Measurements from ENCODE around the gene RNF20.
"Not testable (repeated sequence)": the region's sequence is repeated elsewhere in the genome, so short reads cannot be mapped to it uniquely, and the experiment has no call there.

Gene RNF20, protein sequence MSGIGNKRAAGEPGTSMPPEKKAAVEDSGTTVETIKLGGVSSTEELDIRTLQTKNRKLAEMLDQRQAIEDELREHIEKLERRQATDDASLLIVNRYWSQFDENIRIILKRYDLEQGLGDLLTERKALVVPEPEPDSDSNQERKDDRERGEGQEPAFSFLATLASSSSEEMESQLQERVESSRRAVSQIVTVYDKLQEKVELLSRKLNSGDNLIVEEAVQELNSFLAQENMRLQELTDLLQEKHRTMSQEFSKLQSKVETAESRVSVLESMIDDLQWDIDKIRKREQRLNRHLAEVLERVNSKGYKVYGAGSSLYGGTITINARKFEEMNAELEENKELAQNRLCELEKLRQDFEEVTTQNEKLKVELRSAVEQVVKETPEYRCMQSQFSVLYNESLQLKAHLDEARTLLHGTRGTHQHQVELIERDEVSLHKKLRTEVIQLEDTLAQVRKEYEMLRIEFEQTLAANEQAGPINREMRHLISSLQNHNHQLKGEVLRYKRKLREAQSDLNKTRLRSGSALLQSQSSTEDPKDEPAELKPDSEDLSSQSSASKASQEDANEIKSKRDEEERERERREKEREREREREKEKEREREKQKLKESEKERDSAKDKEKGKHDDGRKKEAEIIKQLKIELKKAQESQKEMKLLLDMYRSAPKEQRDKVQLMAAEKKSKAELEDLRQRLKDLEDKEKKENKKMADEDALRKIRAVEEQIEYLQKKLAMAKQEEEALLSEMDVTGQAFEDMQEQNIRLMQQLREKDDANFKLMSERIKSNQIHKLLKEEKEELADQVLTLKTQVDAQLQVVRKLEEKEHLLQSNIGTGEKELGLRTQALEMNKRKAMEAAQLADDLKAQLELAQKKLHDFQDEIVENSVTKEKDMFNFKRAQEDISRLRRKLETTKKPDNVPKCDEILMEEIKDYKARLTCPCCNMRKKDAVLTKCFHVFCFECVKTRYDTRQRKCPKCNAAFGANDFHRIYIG

DNA sequence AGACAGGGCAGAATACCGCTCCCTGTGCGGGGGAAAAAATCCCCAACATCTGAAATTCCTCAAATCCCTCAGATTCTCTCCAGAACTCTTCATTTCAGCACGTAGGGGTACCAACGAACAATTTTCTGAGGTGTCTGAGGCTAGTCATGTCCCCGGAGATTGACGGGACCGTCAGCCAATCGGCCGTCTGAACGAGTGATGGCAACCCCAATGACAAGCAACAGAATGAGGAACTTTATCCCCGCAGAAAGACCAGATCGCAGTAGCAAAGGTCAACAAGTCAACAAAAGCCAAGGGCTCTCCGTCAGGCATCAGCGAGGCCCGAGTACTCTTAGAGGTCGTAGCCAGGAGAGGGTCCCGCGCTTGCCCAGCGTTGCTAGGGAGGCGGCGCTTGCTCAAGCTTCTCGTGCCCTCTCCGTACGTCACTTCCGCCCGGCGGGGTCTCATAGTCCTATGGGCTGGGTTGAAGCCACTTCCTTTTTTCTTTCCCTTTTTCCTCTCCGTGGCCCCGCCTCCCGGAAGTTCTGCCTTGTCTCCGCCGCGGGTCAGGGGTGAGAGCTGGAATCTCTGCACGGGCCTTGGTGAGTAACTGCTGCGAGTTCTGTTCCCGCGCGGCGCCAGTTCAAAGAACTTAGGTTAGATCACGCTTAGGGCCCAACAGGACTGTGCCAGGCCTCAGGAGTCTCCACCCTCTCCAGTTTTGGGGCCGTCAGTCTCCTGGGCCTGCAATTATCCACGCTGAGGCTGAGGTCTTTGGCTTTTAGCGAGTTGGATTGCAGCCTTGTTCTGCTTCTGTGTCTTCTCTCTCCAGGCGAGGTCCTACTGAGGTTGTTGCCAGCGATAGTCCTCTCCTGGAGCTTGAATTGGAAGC, at the start of gene RNF20:
RNF20 (plus strand) TSS at position 520 of the 871 bp plus-strand sequence. CDS start 1,571 bp downstream, outside the sequence.
- DNase-seq (ENCODE audit: low read depth in 3 of 3) = peak; percentile 99

DNA sequence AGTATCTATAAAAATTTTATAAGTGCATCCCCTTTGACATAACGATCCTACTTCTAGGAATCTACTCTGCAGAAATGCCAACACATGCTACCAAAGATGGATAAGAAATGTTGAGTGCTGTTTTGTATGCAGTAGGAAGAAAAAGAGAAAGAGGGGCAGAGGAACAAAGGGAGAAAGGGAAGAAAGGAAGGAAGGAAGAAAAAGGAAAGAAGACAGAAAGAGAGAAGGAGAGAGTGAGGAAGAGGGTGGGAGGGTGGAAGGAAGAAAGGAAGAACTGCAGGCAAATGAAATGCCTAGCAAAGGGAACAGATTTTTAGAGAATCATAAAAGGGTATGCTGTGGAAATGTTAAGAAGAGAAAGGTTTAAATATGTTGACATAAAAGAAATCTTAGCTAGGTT, 49.6 kb upstream of the RNF20 start:
- DNase-seq (ENCODE audit: low read depth in 3 of 3) = no peak

DNA sequence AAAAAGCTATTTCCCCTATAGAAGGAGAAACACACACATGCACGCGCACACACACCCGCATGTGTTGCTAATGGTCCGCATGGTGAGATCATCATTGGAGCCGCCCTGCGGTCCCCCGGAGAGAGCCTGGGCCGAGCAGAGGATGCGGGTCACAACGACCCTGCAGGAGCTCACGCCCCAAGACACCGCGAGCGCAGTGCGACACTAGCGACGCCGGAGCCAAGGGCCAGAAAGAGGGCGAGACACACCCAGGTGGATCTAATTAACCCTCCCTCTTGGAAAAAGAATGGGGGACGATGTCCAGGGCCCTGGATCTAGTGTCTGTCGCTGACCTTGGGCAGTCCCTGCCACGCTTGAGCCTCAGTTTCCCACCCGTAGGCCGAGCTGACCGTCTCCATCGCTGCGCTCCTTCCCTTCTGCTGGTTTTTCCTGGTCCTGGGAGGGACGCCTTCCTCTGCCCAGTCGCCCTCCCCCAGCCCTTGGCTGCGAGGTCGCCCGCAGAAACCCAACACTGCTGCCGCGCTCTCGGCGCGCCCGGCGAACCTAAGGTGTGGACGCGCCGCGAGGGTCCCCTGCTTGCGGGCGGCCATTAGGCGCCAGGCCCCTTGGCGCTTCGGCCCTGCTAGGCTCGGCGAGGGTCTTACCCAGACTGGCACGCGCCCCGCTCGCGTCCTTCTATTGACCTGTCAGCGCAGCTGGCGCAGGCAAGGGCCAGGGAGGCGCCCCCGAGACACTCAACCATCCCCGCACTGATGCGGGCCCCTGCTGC, 47.5 kb upstream of the RNF20 start:
- DNase-seq (ENCODE audit: low read depth in 3 of 3) = no peak

DNA sequence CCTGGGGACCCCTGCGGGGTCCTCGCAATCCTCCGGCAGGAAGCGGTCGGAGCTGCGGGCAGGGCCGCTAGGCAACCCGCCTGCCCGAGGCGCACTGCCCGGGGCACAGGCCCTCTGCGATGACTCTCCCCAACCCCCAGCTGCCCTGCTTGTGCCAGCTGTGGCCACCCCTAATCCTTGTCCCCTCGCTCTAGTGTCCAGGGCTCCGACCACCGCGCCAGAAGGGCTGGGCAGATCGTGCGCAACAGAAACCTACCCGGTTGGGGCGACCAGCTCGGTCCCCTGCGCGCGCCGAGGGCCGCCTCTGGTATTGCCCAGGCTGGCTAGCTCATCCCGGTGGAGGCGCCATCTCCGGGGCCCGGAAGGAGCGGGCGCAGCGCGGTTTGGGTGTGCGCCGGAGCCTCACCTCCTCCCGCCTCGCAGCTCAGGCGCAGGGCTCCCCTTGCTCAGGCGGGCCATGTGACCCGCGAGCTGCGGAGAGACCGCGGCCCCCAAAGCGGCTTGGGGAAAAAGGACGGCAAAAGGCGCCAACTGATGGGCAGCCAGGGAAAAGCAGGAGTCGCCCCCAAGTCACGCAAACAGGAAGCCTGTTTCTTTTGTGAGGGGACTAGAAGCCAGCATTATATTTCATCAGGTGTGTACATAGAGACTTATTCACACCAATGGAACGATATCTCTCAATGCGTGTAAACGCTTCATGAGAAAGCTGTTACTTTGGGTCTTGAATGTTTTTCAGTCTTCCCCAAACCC, 46.8 kb upstream of the RNF20 start:
- no peak for DNase-seq (ENCODE audit: low read depth in 3 of 3)

DNA sequence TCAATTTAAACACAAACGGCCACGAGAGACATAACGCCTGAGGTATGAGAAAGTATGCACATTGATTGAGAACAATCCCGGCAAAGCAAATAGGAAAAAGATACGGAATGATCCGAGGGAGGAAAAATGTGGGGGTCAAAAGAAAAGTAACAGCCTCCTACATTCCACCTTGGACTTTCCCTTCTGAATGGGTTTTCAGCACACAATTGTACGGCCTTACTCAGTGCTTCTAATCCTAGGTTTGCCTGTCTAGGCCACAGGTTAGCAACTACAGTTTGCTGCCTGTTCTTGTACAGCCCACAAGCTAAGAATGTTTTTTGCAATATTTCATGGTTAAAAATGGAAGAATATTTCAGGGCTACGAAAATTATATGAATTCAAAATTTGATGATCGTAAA, 46.2 kb upstream of the RNF20 start:
- DNase-seq (ENCODE audit: low read depth in 3 of 3) = no peak

DNA sequence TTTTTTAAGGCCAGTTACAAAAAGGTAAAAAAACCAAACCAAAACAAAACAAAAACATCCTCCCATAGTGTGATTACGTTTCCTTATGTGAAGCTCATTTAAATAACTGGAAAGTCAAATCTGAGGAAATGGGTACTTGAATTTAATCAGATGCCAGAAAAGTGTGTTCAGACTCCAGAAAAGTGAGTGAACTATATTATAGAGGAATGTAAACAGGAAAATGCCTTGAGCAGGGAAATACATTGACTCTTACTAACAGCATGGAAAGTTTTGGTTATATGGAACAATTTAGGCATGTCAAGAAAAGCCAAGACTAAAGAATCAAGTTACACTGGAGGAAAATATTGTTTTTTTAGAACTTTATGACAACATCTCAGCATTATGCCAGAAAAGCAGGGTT, 37.8 kb upstream of the RNF20 start:
- no peak for DNase-seq (ENCODE audit: low read depth in 3 of 3)

DNA sequence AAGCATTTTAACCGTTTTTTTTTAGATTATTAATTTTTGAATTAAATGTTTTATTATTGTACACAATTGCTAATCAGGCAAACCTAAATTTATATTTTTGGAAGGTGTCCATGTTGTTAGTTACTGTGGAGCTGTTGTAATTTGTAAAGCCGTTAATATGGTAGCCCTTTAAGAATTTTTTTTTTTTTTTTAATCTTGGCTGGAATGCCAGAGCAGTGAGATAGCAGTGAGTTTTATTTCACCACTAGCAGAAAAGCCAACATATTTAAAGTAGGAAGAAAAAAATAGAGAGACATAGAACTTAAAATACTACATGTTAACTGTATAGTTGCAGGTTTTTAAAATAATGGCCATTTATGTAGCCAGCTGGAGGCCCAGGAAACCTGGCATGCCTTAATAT, 35.3 kb upstream of the RNF20 start:
- DNase-seq (ENCODE audit: low read depth in 3 of 3) = no peak

DNA sequence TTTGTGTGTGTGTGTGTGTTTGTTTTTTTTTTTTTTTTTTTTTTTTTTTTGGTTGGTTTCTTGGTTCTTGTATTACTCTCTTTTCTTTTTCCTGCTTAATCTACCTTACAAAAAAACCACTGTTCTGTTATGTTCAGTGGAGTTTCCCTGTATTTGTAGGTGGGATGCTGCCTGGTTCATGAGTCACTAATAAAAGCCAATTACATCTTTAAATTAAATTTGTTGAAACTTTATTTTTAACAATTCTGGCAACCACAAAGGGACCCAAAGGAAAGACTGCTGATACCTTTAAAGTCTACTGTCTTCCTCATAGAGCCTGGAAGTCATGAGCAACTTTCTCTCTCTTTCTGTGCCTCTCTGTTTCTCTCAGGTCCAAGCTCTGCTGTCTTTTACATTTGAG, 29.5 kb upstream of the RNF20 start:
- no peak for DNase-seq (ENCODE audit: low read depth in 3 of 3)

DNA sequence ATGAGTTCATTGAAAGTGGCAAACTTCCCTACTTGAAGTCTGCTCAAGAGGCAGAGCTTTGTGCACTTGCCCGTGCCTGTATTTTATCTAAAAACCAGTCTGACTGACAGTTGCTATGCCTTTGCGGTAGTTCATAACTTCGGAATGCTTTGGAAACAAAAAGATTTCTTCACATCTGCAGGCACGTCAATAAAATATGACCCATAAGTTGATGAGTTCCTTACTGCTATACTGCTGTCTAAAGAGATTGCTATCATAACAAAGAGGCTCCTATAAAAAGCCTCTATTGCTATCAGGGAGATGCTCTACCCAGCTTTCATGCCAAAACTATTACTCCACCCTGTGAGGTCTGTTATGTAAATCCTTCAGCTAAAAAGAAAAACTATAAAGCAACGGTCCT, 25.4 kb upstream of the RNF20 start:
- no peak for DNase-seq (ENCODE audit: low read depth in 3 of 3)

DNA sequence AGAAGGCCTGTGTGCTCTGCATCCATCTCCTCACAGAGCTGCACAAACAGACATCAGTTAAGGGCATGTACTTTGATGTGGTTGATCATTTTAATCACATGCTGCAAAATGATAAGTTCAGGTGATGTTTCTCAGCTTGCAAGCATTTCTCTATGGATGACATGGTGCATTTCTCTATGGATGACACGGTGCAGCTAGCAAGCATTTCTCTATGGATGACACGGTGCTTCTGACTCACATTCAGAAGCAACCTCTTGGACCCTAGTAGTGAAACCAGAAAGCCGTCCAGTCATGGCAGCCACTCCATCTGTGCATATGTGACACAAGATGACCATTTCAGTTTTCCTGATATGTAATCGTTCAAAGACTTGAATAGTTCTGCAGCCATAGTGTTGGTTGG, 24.1 kb upstream of the RNF20 start:
- DNase-seq (ENCODE audit: low read depth in 3 of 3) = no peak

DNA sequence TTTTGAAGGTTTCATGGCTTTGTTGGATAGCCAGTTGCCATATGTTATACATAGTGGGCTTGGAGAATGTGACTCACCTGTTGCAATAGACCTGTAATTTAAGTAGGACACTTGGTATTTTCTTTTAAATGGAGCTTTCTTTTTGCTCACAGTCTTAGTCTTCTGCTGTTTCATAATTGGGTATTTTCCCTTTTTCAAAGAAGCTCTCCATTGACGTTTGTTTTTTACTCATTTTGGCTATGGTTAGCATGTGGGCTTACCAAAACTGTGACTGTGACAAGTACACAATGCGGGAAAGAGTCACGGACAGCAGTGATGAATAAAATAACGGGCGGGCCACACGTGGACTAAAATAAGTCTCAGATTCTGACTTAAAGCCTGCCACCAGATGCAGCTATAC, 23.2 kb upstream of the RNF20 start:
- DNase-seq (ENCODE audit: low read depth in 3 of 3) = no peak

DNA sequence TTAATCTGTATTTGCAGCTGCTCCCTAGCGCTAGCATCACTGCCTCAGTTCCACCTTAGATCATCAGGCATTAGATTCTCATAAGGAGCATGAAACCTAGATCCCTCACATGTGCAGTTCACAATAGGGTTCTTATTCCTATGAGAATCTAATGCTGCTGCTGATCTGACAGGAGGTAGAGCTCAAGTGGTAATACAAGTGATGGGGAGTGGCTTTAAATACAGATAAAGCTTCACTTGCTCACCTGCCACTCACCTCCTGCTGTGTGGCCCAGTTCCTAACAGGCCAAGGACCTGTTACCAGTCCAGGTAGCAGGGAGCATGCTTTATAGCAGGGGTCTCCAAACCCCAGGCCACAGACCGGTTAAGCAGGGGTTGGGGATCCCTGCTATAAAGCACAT, 22.6 kb upstream of the RNF20 start:
- DNase-seq (ENCODE audit: low read depth in 3 of 3) = no peak

DNA sequence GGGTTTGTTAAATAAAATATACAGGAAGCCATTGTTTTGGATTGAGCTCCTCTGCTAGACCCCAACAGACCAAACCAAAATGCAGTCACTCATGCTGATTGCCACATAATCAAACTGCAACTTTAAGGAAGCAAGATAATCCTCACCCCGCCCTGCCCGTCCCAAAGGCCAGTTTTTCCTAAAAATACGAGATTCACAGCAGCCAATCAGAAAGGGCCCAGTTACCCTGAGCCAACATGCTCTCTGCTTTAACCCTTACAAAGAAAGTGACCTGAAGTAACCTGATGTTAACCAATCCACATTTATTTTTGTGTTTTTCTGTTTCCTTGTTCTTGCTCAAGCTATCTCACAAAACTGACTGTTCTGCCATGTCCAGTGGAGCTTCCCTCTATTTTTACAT, 21.5 kb upstream of the RNF20 start:
- DNase-seq (ENCODE audit: low read depth in 3 of 3) = no peak

DNA sequence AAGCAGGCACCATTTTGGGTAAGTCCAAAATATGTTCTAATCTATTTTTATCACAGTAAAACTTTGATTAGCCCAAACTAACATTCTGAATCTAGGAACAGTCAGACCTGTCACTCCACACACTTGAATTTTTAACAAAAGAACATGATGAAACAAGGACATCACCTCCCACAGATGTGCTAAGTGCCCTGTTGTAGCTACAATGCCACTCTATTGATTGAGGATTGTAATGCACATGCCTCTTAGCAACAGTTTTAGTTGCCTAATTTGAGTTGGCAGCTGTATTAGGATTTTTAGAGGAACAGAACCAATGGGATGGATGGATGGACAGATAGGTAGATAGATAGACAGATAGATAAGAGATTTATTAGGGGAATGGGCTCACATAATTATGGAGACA, 20.3 kb upstream of the RNF20 start:
- DNase-seq (ENCODE audit: low read depth in 3 of 3) = no peak

DNA sequence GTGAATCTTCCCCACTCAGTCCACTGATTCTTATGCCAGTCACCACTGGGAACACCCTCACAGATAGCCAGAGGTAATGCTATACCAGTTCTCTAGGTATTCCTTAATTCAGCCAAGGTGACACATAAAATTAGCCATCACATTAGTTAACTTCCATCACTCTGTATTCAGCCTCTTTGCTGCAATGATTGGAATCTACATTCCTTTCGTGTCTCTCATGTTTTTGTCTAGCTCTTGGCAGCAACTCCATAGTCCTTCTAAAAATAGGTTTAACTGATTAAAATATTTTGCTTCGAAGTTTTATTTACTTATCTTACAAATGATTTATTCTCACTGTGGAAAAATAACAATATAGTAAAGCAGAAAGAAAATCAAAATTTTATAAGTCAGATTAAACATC, 19.6 kb upstream of the RNF20 start:
- no peak for DNase-seq (ENCODE audit: low read depth in 3 of 3)

DNA sequence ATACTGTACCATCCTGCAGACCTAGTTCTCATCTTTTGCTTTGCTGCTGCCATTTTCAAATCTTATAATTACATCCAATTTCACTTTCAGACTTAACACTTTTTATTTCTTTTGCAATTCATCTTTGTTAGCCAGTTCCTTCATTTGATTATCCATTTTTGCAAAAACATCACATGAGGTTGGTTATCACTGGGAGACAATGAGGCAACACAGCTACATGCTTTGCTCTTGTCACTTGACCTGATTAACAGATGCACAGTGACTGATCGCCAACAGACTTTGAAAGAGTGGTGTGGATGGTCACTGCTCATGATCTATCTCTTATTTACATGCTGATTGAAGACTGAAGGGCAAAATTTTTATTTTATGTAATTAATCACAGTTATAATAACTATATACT, 17.0 kb upstream of the RNF20 start:
- DNase-seq (ENCODE audit: low read depth in 3 of 3) = no peak

DNA sequence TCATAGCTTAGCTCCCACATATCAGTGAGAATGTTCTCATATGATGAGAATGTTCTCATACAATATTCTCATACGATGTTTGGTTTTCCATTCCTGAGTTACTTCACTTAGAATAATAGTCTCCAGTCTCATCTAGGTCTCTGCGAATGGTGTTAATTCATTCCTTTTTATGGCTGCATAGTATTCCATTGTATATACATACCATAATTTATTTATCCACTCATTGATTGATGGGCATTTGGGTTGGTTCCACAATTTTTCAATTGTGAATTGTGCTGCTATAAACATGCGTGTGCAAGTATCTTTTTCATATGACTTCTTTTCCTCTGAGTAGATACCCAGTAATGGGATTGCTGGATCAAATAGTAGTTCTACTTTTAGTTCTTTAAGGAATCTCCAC, 15.2 kb upstream of the RNF20 start:
- DNase-seq (ENCODE audit: low read depth in 3 of 3) = not testable (repeated sequence)

DNA sequence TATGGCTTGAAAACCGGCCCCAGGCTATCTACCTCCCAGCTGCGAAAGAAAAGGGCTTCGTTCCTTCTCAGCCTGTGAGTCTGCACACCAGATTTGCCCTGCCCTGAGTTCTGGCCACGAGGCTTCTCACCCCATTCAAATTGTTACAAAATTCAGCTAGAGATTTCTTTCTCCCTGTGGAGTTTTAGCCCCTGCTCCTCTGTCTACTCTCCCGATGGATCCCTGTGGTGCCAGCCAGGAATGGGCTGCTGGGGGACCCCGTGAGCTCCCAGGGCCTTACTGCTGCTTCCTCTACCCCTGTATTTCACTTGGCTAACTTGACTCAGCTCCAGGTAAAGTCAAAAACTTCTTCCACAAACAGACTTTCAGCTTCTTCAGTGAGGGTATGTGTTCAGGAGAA, 9.3 kb upstream of the RNF20 start:
- DNase-seq (ENCODE audit: low read depth in 3 of 3) = no peak

DNA sequence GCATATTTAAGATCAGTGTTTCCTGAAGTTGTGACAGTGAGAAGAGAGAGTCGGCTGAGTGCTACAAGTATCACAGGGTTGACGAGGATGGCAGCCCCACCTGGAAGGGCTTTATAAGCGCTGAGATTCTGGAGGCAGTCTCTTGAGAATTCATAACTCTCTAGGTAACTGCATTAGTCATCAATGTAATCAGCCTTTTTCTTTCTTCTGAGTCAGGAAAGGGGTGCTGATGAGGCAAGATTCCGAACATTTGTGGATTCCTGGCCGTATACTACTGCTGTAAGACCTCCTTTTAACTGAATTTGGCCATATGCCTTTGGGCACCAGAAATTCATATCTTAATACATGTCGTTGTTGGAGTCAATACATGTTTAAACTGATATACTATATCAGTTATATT, 6.6 kb upstream of the RNF20 start:
- DNase-seq (ENCODE audit: low read depth in 3 of 3) = no peak

DNA sequence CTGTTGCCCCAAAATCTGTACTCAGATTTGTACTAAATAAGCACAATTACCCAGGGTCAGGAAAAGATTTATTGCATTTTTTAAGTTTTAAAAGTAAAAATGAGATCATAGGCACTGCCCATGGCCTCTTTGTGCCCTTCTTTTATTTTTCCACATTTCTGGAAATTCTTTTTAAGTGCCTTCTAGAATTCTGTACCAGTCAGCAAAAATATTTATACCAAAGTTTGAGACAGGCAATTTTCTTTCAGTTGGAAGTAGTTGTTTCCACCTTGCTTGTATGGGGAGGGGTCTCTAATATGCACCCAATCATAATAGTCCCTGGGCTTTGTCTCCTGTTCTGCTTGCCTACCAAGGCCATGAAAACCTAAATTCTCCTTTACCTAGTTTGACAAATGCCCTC, 5.6 kb upstream of the RNF20 start:
- no peak for DNase-seq (ENCODE audit: low read depth in 3 of 3)

All from stimulated activated CD4-positive, alpha-beta T cell treated with anti-CD3 and anti-CD28 coated beads, TNF-alpha, amount 100 ng/mL, for 4 hours (primary cell).